Colon (tissue), 2 donors: ENCODE data around the gene TBC1D23.
"Not testable (repeated sequence)": the region's sequence is repeated elsewhere in the genome, so short reads cannot be mapped to it uniquely, and the experiment has no call there.

Experiments
- FAIRE-seq: peaks from 2 replicates; lab custom pipeline; 2012; peaks lifted over from hg19 to GRCh38; lab: Jason Lieb, UNC
- donor health status: control.
- donor health status: control.

The TBC1D23 gene

GRCh38 chr3:100260685-100261484, at the start of gene TBC1D23:
TBC1D23 (plus strand) TSS chr3:100260992; CDS start chr3:100261019, 27 bp downstream.
- FAIRE-seq: peak; percentile 96

- FAIRE-seq: no peak
Measured at GRCh38 chr3:100213891-100214573, 46.8 kb upstream of the TBC1D23 start.

- FAIRE-seq: no peak
Measured at GRCh38 chr3:100214574-100214964, 46.2 kb upstream of the TBC1D23 start.

GRCh38 chr3:100216713-100217112, 44.1 kb upstream of the TBC1D23 start:
- no peak for FAIRE-seq

GRCh38 chr3:100221159-100221558, 39.6 kb upstream of the TBC1D23 start:
- FAIRE-seq: no peak

GRCh38 chr3:100225193-100225592, 35.6 kb upstream of the TBC1D23 start:
- no peak for FAIRE-seq

- FAIRE-seq: no peak
Measured at GRCh38 chr3:100225883-100226282, 34.9 kb upstream of the TBC1D23 start.

- no peak for FAIRE-seq
Measured at GRCh38 chr3:100226712-100227429, 33.9 kb upstream of the TBC1D23 start.

- FAIRE-seq: no peak
Measured at GRCh38 chr3:100227511-100227921, 33.3 kb upstream of the TBC1D23 start.

GRCh38 chr3:100228247-100228646, 32.5 kb upstream of the TBC1D23 start:
- FAIRE-seq: no peak

GRCh38 chr3:100229188-100229587, 31.6 kb upstream of the TBC1D23 start:
- FAIRE-seq: not testable (repeated sequence)

GRCh38 chr3:100230710-100231109, 30.1 kb upstream of the TBC1D23 start:
- no peak for FAIRE-seq

- FAIRE-seq: no peak
Measured at GRCh38 chr3:100231668-100232067, 29.1 kb upstream of the TBC1D23 start.

GRCh38 chr3:100234364-100234763, 26.4 kb upstream of the TBC1D23 start:
- no peak for FAIRE-seq

- FAIRE-seq: no peak
Measured at GRCh38 chr3:100238599-100238998, 22.2 kb upstream of the TBC1D23 start.

GRCh38 chr3:100242471-100242870, 18.3 kb upstream of the TBC1D23 start:
- not testable (repeated sequence) for FAIRE-seq

- FAIRE-seq: no peak
Measured at GRCh38 chr3:100244264-100244663, 16.5 kb upstream of the TBC1D23 start.

- FAIRE-seq: no peak
Measured at GRCh38 chr3:100245136-100245535, 15.7 kb upstream of the TBC1D23 start.

- FAIRE-seq: no peak
Measured at GRCh38 chr3:100245927-100246326, 14.9 kb upstream of the TBC1D23 start.

GRCh38 chr3:100246999-100247398, 13.8 kb upstream of the TBC1D23 start:
- no peak for FAIRE-seq

GRCh38 chr3:100252001-100252400, 8.8 kb upstream of the TBC1D23 start:
- no peak for FAIRE-seq

- FAIRE-seq: no peak
Measured at GRCh38 chr3:100254168-100254777, 6.5 kb upstream of the TBC1D23 start.
